Neural cell (in vitro differentiated cells): ENCODE data around the gene CAPN8. TPM values are rescaled to one million over a fixed set of nuclear protein-coding genes. Genes with fewer than 3 reads are reported as not detected.

ENCODE experiments used
- H2AFZ ChIP-seq: fragments of 200-600, 300-800 bp; sonication (generic), shearing (Covaris generic); 2 replicates; pipeline ENCODE4 v1.6.0; 2014; ENCODE audit warnings: low read depth, mild to moderate bottlenecking, antibody characterized with exemption, low read length, moderate library complexity
- H3F3A ChIP-seq: fragments of 200-600 bp; shearing (Covaris generic); 2 replicates; pipeline ENCODE4 v1.6.1; 2016; ENCODE audit warnings: mild to moderate bottlenecking, moderate library complexity, mixed read lengths, antibody characterized with exemption, low read length; ENCODE audit not compliant: insufficient read depth, poor library complexity, severe bottlenecking
- H3K27ac ChIP-seq: fragments of 200-600, 300-800 bp; sonication (generic), shearing (Covaris generic); 2 replicates; pipeline ENCODE4 v1.5.1; 2014; ENCODE audit warnings: mild to moderate bottlenecking, low read length, moderate library complexity
- H3K27me3 ChIP-seq: fragments of 300-800, 200-600 bp; sonication (generic), shearing (Covaris generic); 2 replicates; pipeline ENCODE4 v1.6.0; 2014; ENCODE audit warnings: mild to moderate bottlenecking, low read depth, low read length, moderate library complexity; ENCODE audit not compliant: insufficient read depth
- H3K36me3 ChIP-seq: fragments of 300-800, 200-600 bp; sonication (generic), shearing (Covaris generic); 2 replicates; pipeline ENCODE4 v1.5.1; 2014; ENCODE audit warnings: mild to moderate bottlenecking, antibody characterized with exemption, low read length, moderate library complexity; ENCODE audit not compliant: insufficient read depth
- H3K4me2 ChIP-seq: fragments of 300-800, 200-600 bp; sonication (generic), shearing (Covaris generic); 2 replicates; pipeline ENCODE4 v1.6.0; 2014; ENCODE audit warnings: mild to moderate bottlenecking, low read length
- H3K4me3 ChIP-seq: fragments of 300-800, 200-600 bp; sonication (generic), shearing (Covaris generic); 2 replicates; pipeline ENCODE4 v1.5.1; 2014; ENCODE audit warnings: mild to moderate bottlenecking, low read length, moderate library complexity
- H3K79me2 ChIP-seq: fragments of 200-600 bp; shearing (Covaris generic); replicated peaks from 2 replicates; pipeline ENCODE4 v1.6.0; 2014; ENCODE audit warnings: mild to moderate bottlenecking, low read length, moderate library complexity; ENCODE audit not compliant: insufficient read depth
- H3K9ac ChIP-seq: fragments of 300-800, 200-600 bp; sonication (generic), shearing (Covaris generic); 2 replicates; pipeline ENCODE4 v1.6.1; 2016; ENCODE audit warnings: mild to moderate bottlenecking, low read length, mixed read lengths
- H3K9me2 ChIP-seq: fragments of 200-600 bp; shearing (Covaris generic); 2 replicates; pipeline ENCODE4 v1.6.1; 2016; ENCODE audit warnings: mild to moderate bottlenecking, low read length, mixed read lengths; ENCODE audit not compliant: insufficient read depth
- H3K9me3 ChIP-seq: fragments of 200-600, 300-800 bp; sonication (generic), shearing (Covaris generic); 2 replicates; pipeline ENCODE4 v1.6.1; 2016; ENCODE audit warnings: mild to moderate bottlenecking, mixed run types, low read length, moderate library complexity, mixed read lengths
- H4K20me1 ChIP-seq: fragments of 200-600 bp; shearing (Covaris generic); 2 replicates; pipeline ENCODE4 v1.6.1; 2016; ENCODE audit warnings: mild to moderate bottlenecking, mixed run types; ENCODE audit not compliant: insufficient read depth
- EP300 ChIP-seq: fragments of 450-650 bp; conservative IDR thresholded peaks from 2 replicates; pipeline ENCODE4 v1.6.1; 2014; ENCODE audit warnings: antibody characterized with exemption, mild to moderate bottlenecking, moderate library complexity; ENCODE audit not compliant: poor library complexity, severe bottlenecking
- EZH2 ChIP-seq: fragments of 200-600, 300-800 bp; shearing (Covaris generic), sonication (generic); IDR thresholded peaks from 2 replicates; pipeline ENCODE4 v1.6.1; 2014; ENCODE audit warnings: antibody characterized with exemption, low read length, borderline replicate concordance, mild to moderate bottlenecking; ENCODE audit not compliant: insufficient read depth, poor library complexity, severe bottlenecking
- MXI1 ChIP-seq: fragments of 450-650 bp; conservative IDR thresholded peaks from 2 replicates; pipeline ENCODE4 v1.6.1; 2014; ENCODE audit warnings: antibody characterized with exemption, mild to moderate bottlenecking; ENCODE audit not compliant: poor library complexity, severe bottlenecking
- POLR2AphosphoS5 ChIP-seq: IDR thresholded peaks from 2 replicates; pipeline ENCODE4 v1.6.1; 2012
- RAD21 ChIP-seq: fragments of 450-650 bp; conservative IDR thresholded peaks from 2 replicates; pipeline ENCODE4 v1.6.1; 2014; ENCODE audit warnings: antibody characterized with exemption, mild to moderate bottlenecking, moderate library complexity
- REST ChIP-seq: IDR thresholded peaks from 2 replicates; pipeline ENCODE4 v1.6.1; 2012; ENCODE audit warnings: borderline replicate concordance
- SMC3 ChIP-seq: fragments of 450-650 bp; conservative IDR thresholded peaks from 2 replicates; pipeline ENCODE4 v1.6.1; 2014; ENCODE audit warnings: antibody characterized with exemption, mild to moderate bottlenecking, moderate library complexity; ENCODE audit not compliant: poor library complexity
- TAF1 ChIP-seq: IDR thresholded peaks from 2 replicates; pipeline ENCODE4 v1.6.1; 2012; ENCODE audit warnings: low read depth
- polyA plus RNA-seq: library from polyadenylated mRNA; depleted of rRNA; stranded (reverse); fragments of >200 nt; gene quantifications from 2 replicates; pipeline ENCODE4 v1.2.3, GENCODE V29; 2014
- TF ChIP-seq, protein P1 (sequence below): fragments of 450-650 bp; IDR thresholded peaks from 2 replicates; pipeline ENCODE4 v1.5.1; 2014; ENCODE audit warnings: antibody characterized with exemption, mild to moderate bottlenecking, moderate library complexity; ENCODE audit not compliant: poor library complexity, severe bottlenecking

CAPN8 gene
- polyA plus RNA-seq, 1 donor from 2014 or later: not detected

DNA sequence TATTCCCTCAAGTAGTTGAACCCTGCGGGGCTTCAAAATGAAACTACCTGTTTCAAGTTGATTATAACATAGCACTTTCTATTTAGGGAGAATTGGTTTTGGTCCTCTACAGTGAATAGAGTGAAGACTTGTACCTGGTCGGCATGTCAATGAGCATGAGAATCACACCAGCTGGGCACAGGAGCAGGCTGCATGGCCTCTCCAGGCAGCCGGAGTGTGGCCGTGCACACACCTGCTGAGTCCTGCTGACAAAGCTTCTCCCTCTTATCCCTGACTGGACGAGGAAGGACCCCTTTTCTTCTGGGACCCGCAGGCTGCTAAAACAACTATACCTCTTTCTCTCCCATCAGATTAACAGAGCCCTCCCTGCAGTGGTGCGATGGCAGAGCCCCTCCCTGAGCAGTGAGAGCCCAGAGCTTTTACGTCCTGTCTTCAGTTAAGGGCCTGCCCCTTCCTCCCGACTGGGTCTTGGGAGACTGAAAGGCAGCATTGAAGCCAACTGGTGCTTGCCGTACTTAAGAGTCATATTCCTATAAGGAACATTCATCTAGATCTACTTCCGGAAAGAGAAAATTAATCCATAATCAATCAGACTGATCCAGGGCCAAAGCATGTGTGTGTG, 124.9 kb downstream of the CAPN8 start:
- no peak overlapping the region for H3K4me2 ChIP-seq

DNA sequence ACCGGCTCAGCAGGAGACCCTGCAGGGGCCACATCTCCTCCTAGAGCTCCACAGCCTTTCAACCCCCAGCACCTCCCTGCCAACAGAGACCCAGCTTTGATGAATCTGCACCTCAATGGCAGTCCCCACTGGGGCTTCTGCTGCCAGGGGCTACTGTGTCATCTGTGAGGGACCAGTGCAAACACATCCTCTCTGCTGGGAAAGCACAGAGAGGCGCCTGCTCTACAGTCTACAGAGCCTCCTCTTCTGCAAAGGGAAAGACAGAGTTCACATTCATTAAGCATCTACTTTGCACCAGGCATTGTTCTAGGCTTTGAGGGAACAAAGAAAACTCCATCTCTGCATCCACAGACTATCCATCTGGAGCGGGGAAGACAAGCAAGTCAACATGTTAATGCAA, 125.8 kb downstream of the CAPN8 start:
- no peak overlapping the region for H3K9ac ChIP-seq
- no peaks in the 10 kb centered on the region for H3K9me2 ChIP-seq
- no peaks in the 10 kb centered on the region for H3K36me3 ChIP-seq
- H3K4me2 ChIP-seq: no peak overlapping the region
- no peaks in the 10 kb centered on the region for H4K20me1 ChIP-seq
- H3K9me3 ChIP-seq: no peaks in the 10 kb centered on the region
- H3K27ac ChIP-seq: no peak overlapping the region
- no peaks in the 10 kb centered on the region for H3K27me3 ChIP-seq
- H2AFZ ChIP-seq: no peak overlapping the region
- no peak overlapping the region for H3K4me3 ChIP-seq
- no peak for TF ChIP-seq EZH2
- no peak for TF ChIP-seq SMC3
- TF ChIP-seq RAD21: no peak
- no peak for TF ChIP-seq EP300
- TF ChIP-seq MXI1: no peak
- TF ChIP-seq, protein P1, sequence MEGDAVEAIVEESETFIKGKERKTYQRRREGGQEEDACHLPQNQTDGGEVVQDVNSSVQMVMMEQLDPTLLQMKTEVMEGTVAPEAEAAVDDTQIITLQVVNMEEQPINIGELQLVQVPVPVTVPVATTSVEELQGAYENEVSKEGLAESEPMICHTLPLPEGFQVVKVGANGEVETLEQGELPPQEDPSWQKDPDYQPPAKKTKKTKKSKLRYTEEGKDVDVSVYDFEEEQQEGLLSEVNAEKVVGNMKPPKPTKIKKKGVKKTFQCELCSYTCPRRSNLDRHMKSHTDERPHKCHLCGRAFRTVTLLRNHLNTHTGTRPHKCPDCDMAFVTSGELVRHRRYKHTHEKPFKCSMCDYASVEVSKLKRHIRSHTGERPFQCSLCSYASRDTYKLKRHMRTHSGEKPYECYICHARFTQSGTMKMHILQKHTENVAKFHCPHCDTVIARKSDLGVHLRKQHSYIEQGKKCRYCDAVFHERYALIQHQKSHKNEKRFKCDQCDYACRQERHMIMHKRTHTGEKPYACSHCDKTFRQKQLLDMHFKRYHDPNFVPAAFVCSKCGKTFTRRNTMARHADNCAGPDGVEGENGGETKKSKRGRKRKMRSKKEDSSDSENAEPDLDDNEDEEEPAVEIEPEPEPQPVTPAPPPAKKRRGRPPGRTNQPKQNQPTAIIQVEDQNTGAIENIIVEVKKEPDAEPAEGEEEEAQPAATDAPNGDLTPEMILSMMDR: no peak
- TF ChIP-seq POLR2AphosphoS5: no peak
- TF ChIP-seq TAF1: no peak
- no peaks in the 10 kb centered on the region for H3F3A ChIP-seq
- no peaks in the 10 kb centered on the region for H3K79me2 ChIP-seq

More for the DNA sequence above, 124.9 kb downstream of the CAPN8 start:
- H3K79me2 ChIP-seq: no peaks in the 10 kb centered on the region
- H3K27me3 ChIP-seq: no peaks in the 10 kb centered on the region
- H3F3A ChIP-seq: no peaks in the 10 kb centered on the region
- H3K9ac ChIP-seq: no peak overlapping the region
- no peaks in the 10 kb centered on the region for H3K9me3 ChIP-seq
- no peaks in the 10 kb centered on the region for H3K9me2 ChIP-seq
- H4K20me1 ChIP-seq: no peaks in the 10 kb centered on the region
- TF ChIP-seq TAF1 (no peak), REST (no peak), SMC3 (no peak), RAD21 (no peak), POLR2AphosphoS5 (no peak), EZH2 (no peak), MXI1 (no peak), EP300 (no peak)
- TF ChIP-seq, protein P1: no peak
- H3K27ac ChIP-seq: no peak overlapping the region
- no peak overlapping the region for H3K4me3 ChIP-seq
- no peak overlapping the region for H2AFZ ChIP-seq
- no peaks in the 10 kb centered on the region for H3K36me3 ChIP-seq
